CD14-positive monocyte (primary cell): ENCODE measurements around the gene NUDT2. TPM values are rescaled to one million over a fixed set of nuclear protein-coding genes. Genes with fewer than 3 reads are reported as not detected.

Experiments used
- DNase-seq, 3 donors: peaks; one replicate each; pipeline ENCODE4 v3.0.0-alpha.2; 2011 to 2022
- H2AFZ ChIP-seq: 2 replicates; pipeline ENCODE4 v1.6.0; 2012; ENCODE audit warnings: mild to moderate bottlenecking, low read depth, low read length, inconsistent platforms; ENCODE audit not compliant: insufficient read depth, poor library complexity, severe bottlenecking
- H3K27ac ChIP-seq, 2 donors: 1 replicate in 1 of 2; 2 replicates in 1 of 2; pipeline ENCODE4 v1.5.1; 2012 to 2013; ENCODE audit warnings: low read length in 2 of 2, control low read depth in 1 of 2, inconsistent platforms in 1 of 2, low read depth in 1 of 2, mild to moderate bottlenecking in 1 of 2
- H3K27me3 ChIP-seq, 2 donors: one replicate each; pipeline versions ENCODE4 v1.6.0 to v1.6.1; 2011 to 2013; ENCODE audit warnings: low read length in 2 of 2; ENCODE audit not compliant: control insufficient read depth in 2 of 2, insufficient read depth in 2 of 2
- H3K36me3 ChIP-seq, 2 donors: replicated peaks in 1 of 2; 1 replicate in 1 of 2; 2 replicates in 1 of 2; pipeline versions ENCODE4 v1.5.1 to v1.6.1; 2012 to 2013; ENCODE audit warnings: low read length in 2 of 2, control low read depth in 1 of 2, inconsistent platforms in 1 of 2, mild to moderate bottlenecking in 1 of 2; ENCODE audit not compliant: insufficient read depth in 2 of 2, control insufficient read depth in 1 of 2
- H3K4me1 ChIP-seq, 2 donors: 1 replicate in 1 of 2; 2 replicates in 1 of 2; pipeline versions ENCODE4 v1.5.1 to v1.6.1; 2012 to 2013; ENCODE audit warnings: low read length in 2 of 2, control low read depth in 1 of 2, inconsistent platforms in 1 of 2, mild to moderate bottlenecking in 1 of 2, moderate library complexity in 1 of 2; ENCODE audit not compliant: insufficient read depth in 2 of 2, control insufficient read depth in 1 of 2
- H3K4me2 ChIP-seq: replicated peaks from 2 replicates; pipeline ENCODE3; 2012; ENCODE audit warnings: low read length, moderate library complexity, mild to moderate bottlenecking; ENCODE audit not compliant: poor library complexity, severe bottlenecking; ENCODE audit errors: extremely low read depth
- H3K4me3 ChIP-seq, 3 experiments: fragments of 200-600 bp in 1 of 3; sonication (generic) in 1 of 3; replicated peaks in 1 of 3; 1 replicate in 2 of 3; 2 replicates in 1 of 3; pipeline ENCODE4 v1.5.1; 2011 to 2013; ENCODE audit warnings: low read length in 3 of 3, mild to moderate bottlenecking in 3 of 3, control low read depth in 2 of 3, low read depth in 2 of 3, inconsistent platforms in 1 of 3, moderate library complexity in 1 of 3
- H3K79me2 ChIP-seq: 2 replicates; pipeline ENCODE4 v1.6.0; 2012; ENCODE audit warnings: mild to moderate bottlenecking, control low read depth, inconsistent platforms, low read length, moderate library complexity; ENCODE audit not compliant: insufficient read depth
- H3K9ac ChIP-seq: 2 replicates; pipeline ENCODE4 v1.6.0; 2017; ENCODE audit warnings: low read length, mild to moderate bottlenecking; ENCODE audit not compliant: insufficient read depth, poor library complexity, severe bottlenecking
- H3K9me3 ChIP-seq, 2 donors: replicated peaks in 1 of 2; 1 replicate in 1 of 2; 2 replicates in 1 of 2; pipeline versions ENCODE4 v1.5.1 to v1.6.1; 2012 to 2013; ENCODE audit warnings: low read length in 2 of 2, control low read depth in 1 of 2; ENCODE audit not compliant: control insufficient read depth in 1 of 2, insufficient read depth in 1 of 2
- H4K20me1 ChIP-seq: 2 replicates; pipeline ENCODE4 v1.6.0; 2012; ENCODE audit warnings: mild to moderate bottlenecking, low read length, control low read depth, moderate library complexity; ENCODE audit not compliant: insufficient read depth
- H3K27ac Mint-ChIP-seq, 7 donors: one replicate each; pipeline ENCODE4 v1.8.0; 2020; ENCODE audit warnings: mild to moderate bottlenecking in 7 of 7, mixed read lengths in 7 of 7, moderate library complexity in 6 of 7, inconsistent platforms in 2 of 7
- H3K27me3 Mint-ChIP-seq, 3 donors: one replicate each; pipeline ENCODE4 v1.8.0; 2021 to 2022; ENCODE audit warnings: low read depth in 3 of 3, mild to moderate bottlenecking in 3 of 3, mixed read lengths in 3 of 3, moderate library complexity in 3 of 3, inconsistent platforms in 1 of 3
- H3K36me3 Mint-ChIP-seq, 2 donors: one replicate each; pipeline ENCODE4 v1.8.0; 2020; ENCODE audit warnings: mixed read lengths in 2 of 2, inconsistent platforms in 1 of 2, mild to moderate bottlenecking in 1 of 2
- H3K4me1 Mint-ChIP-seq: one replicate; pipeline ENCODE4 v1.8.0; 2020; ENCODE audit warnings: mild to moderate bottlenecking, mixed read lengths
- H3K4me3 Mint-ChIP-seq, 2 donors: one replicate each; pipeline ENCODE4 v1.8.0; 2020; ENCODE audit warnings: mild to moderate bottlenecking in 2 of 2, mixed read lengths in 2 of 2, moderate library complexity in 1 of 2
- H3K9me3 Mint-ChIP-seq, 7 donors: one replicate each; pipeline ENCODE4 v1.8.0; 2020 to 2022; ENCODE audit warnings: mixed read lengths in 7 of 7, mild to moderate bottlenecking in 6 of 7, moderate library complexity in 6 of 7, inconsistent platforms in 2 of 7
- CTCF ChIP-seq: fragments of 200-600 bp; IDR thresholded peaks from one replicate; pipeline ENCODE4 v1.8.0; 2022; ENCODE audit warnings: antibody characterized with exemption, mild to moderate bottlenecking
- WGBS: methylation state at CpG from one replicate; pipeline ENCODE4 v1.1.5; 2013; ENCODE audit warnings: missing lambda C conversion rate; ENCODE audit not compliant: insufficient coverage; 5-methylcytosine and 5-hydroxymethylcytosine counted together
- intact Hi-C, 2 donors: fragments of 100-400 bp; cut with micrococcal nuclease; formaldehyde crosslinking; loops; one replicate each; pipeline versions ENCODE4 v1.15.0 to v1.15.1; 2023
- polyA plus RNA-seq, 3 donors: library from polyadenylated mRNA; depleted of rRNA in 1 of 3; unstranded in 2 of 3; stranded (reverse) in 1 of 3; fragments of 300-500 nt in 2 of 3; fragments of >200 nt in 1 of 3; fragmentation: Illumina TruSeq in 2 of 3; gene quantifications; 1 replicate in 2 of 3; 2 replicates in 1 of 3; pipeline ENCODE4 v1.2.3, GENCODE V29; 2012 to 2021

The NUDT2 gene
- polyA plus RNA-seq, 3 donors: 24.4 to 56.9 (median 38.0) TPM

- H2AFZ ChIP-seq: peak within 1 kb of the TSS; percentile 87
- under 1% methylated on average over 50 of the region's 54 CpGs for WGBS
- no peak within 1 kb of the TSS for H3K27ac ChIP-seq
- no peaks in the 10 kb centered on the region for H3K79me2 ChIP-seq
- H3K4me1 Mint-ChIP-seq: peaks cover 39% of the 10 kb centered on the region
- peak within 1 kb of the TSS; percentile 56 to 90 (median 74) for H3K4me3 ChIP-seq
- TF ChIP-seq CTCF: no peak
- H3K4me1 ChIP-seq: peaks cover 35 to 45% of the 10 kb centered on the region in 2 donors
- peaks cover 0 to 22% of the 10 kb centered on the region in 2 donors for H3K27me3 ChIP-seq
- intact Hi-C loops: loop anchor here (5.0 kb wide), 3 partner anchors 44 to 146 kb away; partner anchors contain the start of genes DNAI1 (in 1 of the 2), ENHO (in 1 of the 2) and FAM219A (in 1 of the 2)
- H3K4me2 ChIP-seq: peak within 1 kb of the TSS; percentile 92
- H3K27me3 Mint-ChIP-seq: peaks cover 27 to 46% (median 30%) of the 10 kb centered on the region in 3 donors
- peak within 1 kb of the TSS; percentile 89 to 94 for H3K4me3 Mint-ChIP-seq
- H3K9me3 Mint-ChIP-seq: peaks cover 2 to 8% (median 6%) of the 10 kb centered on the region in 7 donors
- DNase-seq: peak; percentile 59 to 71 (median 67)
- H3K9me3 ChIP-seq: peaks cover 4 to 6% of the 10 kb centered on the region in 2 donors
- peaks cover 0 to 6% of the 10 kb centered on the region in 2 donors for H3K36me3 Mint-ChIP-seq
- no peaks in the 10 kb centered on the region for H4K20me1 ChIP-seq
- H3K36me3 ChIP-seq: no peaks in the 10 kb centered on the region
- H3K9ac ChIP-seq: peak within 1 kb of the TSS; percentile 61
- peak within 1 kb of the TSS in 6 of 7 donors; percentile 54 to 80 (median 71) for H3K27ac Mint-ChIP-seq
Measured at GRCh38 chr9:34376596-34377403, 47.4 kb downstream of the NUDT2 start, which contains the start of gene MYORG. Gene MYORG, minus strand, starts transcription at chr9:34376898. Its CDS starts 3,955 bp downstream, at chr9:34372943.

GRCh38 chr9:34377404-34377746, 48.0 kb downstream of the NUDT2 start:
- Histone ChIP-seq H3K27ac (no peak overlapping the region), H3K27me3 (peaks cover 0 to 27% of the 10 kb centered on the region in 2 donors), H2AFZ (peak overlapping the region; percentile 87), H3K4me1 (peaks cover 35 to 45% of the 10 kb centered on the region in 2 donors), H3K9ac (peak overlapping the region; percentile 61), H4K20me1 (no peaks in the 10 kb centered on the region), H3K4me2 (peak overlapping the region; percentile 92), H3K36me3 (no peaks in the 10 kb centered on the region), H3K79me2 (no peaks in the 10 kb centered on the region), H3K9me3 (peaks cover 0 to under 1% of the 10 kb centered on the region in 2 donors), H3K4me3 (peak overlapping the region; percentile 56 to 90 (median 74))
- peaks cover 39% of the 10 kb centered on the region for H3K4me1 Mint-ChIP-seq
- no peak for DNase-seq
- H3K36me3 Mint-ChIP-seq: peaks cover 0 to 6% of the 10 kb centered on the region in 2 donors
- intact Hi-C loops: loop anchor here (5.0 kb wide), 3 partner anchors 45 to 145 kb away; partner anchors contain the start of genes DNAI1 (in 1 of the 2), ENHO (in 1 of the 2) and FAM219A (in 1 of the 2)
- 0% methylated on average over 16 of the region's 21 CpGs for WGBS
- peaks cover 33 to 51% (median 36%) of the 10 kb centered on the region in 3 donors for H3K27me3 Mint-ChIP-seq
- H3K27ac Mint-ChIP-seq: peak overlapping the region in 2 of 7 donors; percentile 18 to 71
- H3K9me3 Mint-ChIP-seq: peaks cover 0 to 5% (median under 1%) of the 10 kb centered on the region in 7 donors
- no peak for TF ChIP-seq CTCF
- H3K4me3 Mint-ChIP-seq: peak overlapping the region; percentile 89 to 94
